Choroid plexus epithelial cell (primary cell): ENCODE data around the gene OSBPL5.

Experiments
- DNase-seq: peaks from one replicate; pipeline ENCODE4 v3.0.0-alpha.2; 2010; ENCODE audit warnings: low read depth
- H3K4me3 ChIP-seq: 2 replicates; pipeline ENCODE4 v1.5.1; 2011; ENCODE audit warnings: low read depth, mild to moderate bottlenecking, control low read depth, low read length, moderate library complexity
- CTCF ChIP-seq: conservative IDR thresholded peaks from 2 replicates; pipeline ENCODE4 v1.5.1; 2011; ENCODE audit warnings: low read depth, mild to moderate bottlenecking, control low read depth, inconsistent platforms, low read length, moderate library complexity

OSBPL5 gene

GRCh38 chr11:3165152-3165705 lies at the start of gene OSBPL5:
TSS of gene OSBPL5 (minus strand) at chr11:3165310. CDS start at chr11:3129148, 36,162 bp downstream.
- H3K4me3 ChIP-seq = peak within 1 kb of the TSS; percentile 80
- DNase-seq = peak; percentile 62
- TF ChIP-seq CTCF = no peak

- no peak overlapping the region for H3K4me3 ChIP-seq
- no peak for DNase-seq
- TF ChIP-seq CTCF = no peak
These were observed 49.2 kb upstream of the OSBPL5 start for GRCh38 chr11:3214420-3214699.

GRCh38 chr11:3213659-3214419 lies 48.7 kb upstream of the OSBPL5 start:
- DNase-seq = no peak
- no peak overlapping the region for H3K4me3 ChIP-seq
- TF ChIP-seq CTCF = no peak

GRCh38 chr11:3208272-3208671 lies 43.2 kb upstream of the OSBPL5 start:
- no peak for TF ChIP-seq CTCF
- no peak overlapping the region for H3K4me3 ChIP-seq
- no peak for DNase-seq

- no peak for TF ChIP-seq CTCF
- no peak overlapping the region for H3K4me3 ChIP-seq
- no peak for DNase-seq
These were observed 42.5 kb upstream of the OSBPL5 start for GRCh38 chr11:3207526-3208189.

GRCh38 chr11:3206922-3207204 lies 41.8 kb upstream of the OSBPL5 start:
- no peak for TF ChIP-seq CTCF
- no peak for DNase-seq

More at GRCh38 chr11:3206922-3207204, 41.8 kb upstream of the OSBPL5 start:
- no peak overlapping the region for H3K4me3 ChIP-seq
